ENCODE data around the gene LIMS2.

- TF ChIP-seq, protein P1, sequence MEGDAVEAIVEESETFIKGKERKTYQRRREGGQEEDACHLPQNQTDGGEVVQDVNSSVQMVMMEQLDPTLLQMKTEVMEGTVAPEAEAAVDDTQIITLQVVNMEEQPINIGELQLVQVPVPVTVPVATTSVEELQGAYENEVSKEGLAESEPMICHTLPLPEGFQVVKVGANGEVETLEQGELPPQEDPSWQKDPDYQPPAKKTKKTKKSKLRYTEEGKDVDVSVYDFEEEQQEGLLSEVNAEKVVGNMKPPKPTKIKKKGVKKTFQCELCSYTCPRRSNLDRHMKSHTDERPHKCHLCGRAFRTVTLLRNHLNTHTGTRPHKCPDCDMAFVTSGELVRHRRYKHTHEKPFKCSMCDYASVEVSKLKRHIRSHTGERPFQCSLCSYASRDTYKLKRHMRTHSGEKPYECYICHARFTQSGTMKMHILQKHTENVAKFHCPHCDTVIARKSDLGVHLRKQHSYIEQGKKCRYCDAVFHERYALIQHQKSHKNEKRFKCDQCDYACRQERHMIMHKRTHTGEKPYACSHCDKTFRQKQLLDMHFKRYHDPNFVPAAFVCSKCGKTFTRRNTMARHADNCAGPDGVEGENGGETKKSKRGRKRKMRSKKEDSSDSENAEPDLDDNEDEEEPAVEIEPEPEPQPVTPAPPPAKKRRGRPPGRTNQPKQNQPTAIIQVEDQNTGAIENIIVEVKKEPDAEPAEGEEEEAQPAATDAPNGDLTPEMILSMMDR (IDR thresholded peaks at IDR 0.05; ENCODE audit: insufficient read depth, low read length, poor library complexity, severe bottlenecking) = no peak
- TF ChIP-seq EZH2phosphoT487 (conservative IDR thresholded peaks at IDR 0.05; ENCODE audit: low read length) = no peak
These were observed 63.1 kb downstream of the LIMS2 start for GRCh38 chr2:127612111-127612822.
